ENCODE measurements around the gene PARP6. TPM values are rescaled to one million over a fixed set of nuclear protein-coding genes. Genes with fewer than 3 reads are reported as not detected.

PARP6 gene
- total RNA-seq, 1 experiment from 2014 or later = 65.9 TPM

- BruUV-seq (replicated peaks) = no TSS peak
These were observed 49.1 kb downstream of the PARP6 start for GRCh38 chr15:72223278-72223677.

GRCh38 chr15:72222393-72222792 lies 50.0 kb downstream of the PARP6 start:
- Histone ChIP-seq H3K27ac (peak overlapping the region; percentile 31; the same call in 1 of the 2 replicates), H3K79me2 (ENCODE audit: low read depth) (peaks cover 100% of the 10 kb centered on the region), H3K27me3 (ENCODE audit: insufficient read depth, low read depth) (no peaks in the 10 kb centered on the region), H3K4me2 (peak overlapping the region; percentile 5; the same call in 1 of the 2 replicates), H4K20me1 (ENCODE audit: insufficient read depth) (peaks cover 90% of the 10 kb centered on the region), H3K9me2 (ENCODE audit: insufficient read depth) (no peaks in the 10 kb centered on the region), H3F3A (ENCODE audit: insufficient read depth, low read depth) (peaks cover 94% of the 10 kb centered on the region), H3K4me1 (replicated peaks; ENCODE audit: insufficient read depth) (peaks cover 48% of the 10 kb centered on the region), H3K9me3 (ENCODE audit: insufficient read depth, low read depth) (no peaks in the 10 kb centered on the region), H3K4me3 (no peak overlapping the region), H3K36me3 (ENCODE audit: low read depth) (peaks cover 63% of the 10 kb centered on the region), H2AFZ (no peak overlapping the region)
- DNase-seq = peak in 1 of 2 experiments; percentile 65
- no TSS peak for BruUV-seq (replicated peaks)
- POLR2A ChIA-PET (ENCODE audit: unreplicated experiment) = interaction anchor here (0.6 kb wide), 1 partner anchor 23 kb away, joined by 9 read pairs; no protein-coding TSS in a partner anchor
- no peak for TF ChIP-seq CTCF (conservative IDR thresholded peaks at IDR 0.05)
- TF ChIP-seq EZH2 (IDR thresholded peaks at IDR 0.05; ENCODE audit: low read depth) = no peak
- CTCF ChIA-PET = interaction anchor here (0.7 kb wide), 1 partner anchor 16 kb away, joined by 5 read pairs; no protein-coding TSS in a partner anchor
- intact Hi-C loops (cut with micrococcal nuclease; ENCODE audit: unreplicated experiment) = no loop called here

More at GRCh38 chr15:72223278-72223677, 49.1 kb downstream of the PARP6 start:
- intact Hi-C loops (cut with micrococcal nuclease; ENCODE audit: unreplicated experiment) = no loop called here
- Histone ChIP-seq H3K27me3 (ENCODE audit: insufficient read depth, low read depth) (no peaks in the 10 kb centered on the region), H3K4me2 (peak overlapping the region; percentile 5; the same call in 1 of the 2 replicates), H4K20me1 (ENCODE audit: insufficient read depth) (peaks cover 86% of the 10 kb centered on the region), H3F3A (ENCODE audit: insufficient read depth, low read depth) (peaks cover 94% of the 10 kb centered on the region), H3K9me3 (ENCODE audit: insufficient read depth, low read depth) (no peaks in the 10 kb centered on the region), H3K79me2 (ENCODE audit: low read depth) (peaks cover 100% of the 10 kb centered on the region), H3K4me3 (no peak overlapping the region), H3K4me1 (replicated peaks; ENCODE audit: insufficient read depth) (peaks cover 52% of the 10 kb centered on the region), H2AFZ (no peak overlapping the region), H3K36me3 (ENCODE audit: low read depth) (peaks cover 54% of the 10 kb centered on the region), H3K9me2 (ENCODE audit: insufficient read depth) (no peaks in the 10 kb centered on the region), H3K27ac (peak overlapping the region; percentile 31; the same call in 1 of the 2 replicates)
- ChIA-PET POLR2A (ENCODE audit: unreplicated experiment) (interaction anchor here (0.6 kb wide), 1 partner anchor 21 kb away, joined by 5 read pairs; no protein-coding TSS in a partner anchor), CTCF (no interaction called here)
- DNase-seq = no peak
- TF ChIP-seq CTCF (conservative IDR thresholded peaks at IDR 0.05) = no peak
- no peak for TF ChIP-seq EZH2 (IDR thresholded peaks at IDR 0.05; ENCODE audit: low read depth)

GRCh38 chr15:72220687-72221086 lies 51.7 kb downstream of the PARP6 start:
- Histone ChIP-seq H3K9me3 (ENCODE audit: insufficient read depth, low read depth) (no peaks in the 10 kb centered on the region), H3K36me3 (ENCODE audit: low read depth) (peaks cover 76% of the 10 kb centered on the region), H3K79me2 (ENCODE audit: low read depth) (peaks cover 100% of the 10 kb centered on the region), H4K20me1 (ENCODE audit: insufficient read depth) (peaks cover 96% of the 10 kb centered on the region), H2AFZ (no peak overlapping the region), H3K27me3 (ENCODE audit: insufficient read depth, low read depth) (no peaks in the 10 kb centered on the region), H3K9me2 (ENCODE audit: insufficient read depth) (no peaks in the 10 kb centered on the region), H3K4me1 (replicated peaks; ENCODE audit: insufficient read depth) (peaks cover 31% of the 10 kb centered on the region), H3K27ac (peak overlapping the region; percentile 37), H3K4me2 (no peak overlapping the region), H3F3A (ENCODE audit: insufficient read depth, low read depth) (peaks cover 96% of the 10 kb centered on the region), H3K4me3 (no peak overlapping the region)
- no peak for DNase-seq
- CTCF ChIA-PET = no interaction called here
- POLR2A ChIA-PET (ENCODE audit: unreplicated experiment) = interaction anchor here (0.5 to 0.6 kb wide), 2 partner anchors 472 to 932 kb away, joined by 3 to 6 read pairs; no protein-coding TSS in a partner anchor
- BruUV-seq (replicated peaks) = no TSS peak
- intact Hi-C loops (cut with micrococcal nuclease; ENCODE audit: unreplicated experiment) = no loop called here
- TF ChIP-seq CTCF (conservative IDR thresholded peaks at IDR 0.05) (no peak), EZH2 (IDR thresholded peaks at IDR 0.05; ENCODE audit: low read depth) (no peak)
